Lower lobe of right lung (tissue), 2 donors: Measurements from ENCODE around the gene UBE2J2. TPM values are rescaled to one million over a fixed set of nuclear protein-coding genes. Genes with fewer than 3 reads are reported as not detected.

Experiments used
- ATAC-seq, 2 donors: fragments of 200-7000 bp; cut with Tn5 transposase; one replicate each; pipeline ENCODE4 v1.9.1; 2020 to 2022; ENCODE audit warnings: mild to moderate bottlenecking in 2 of 2, moderate library complexity in 2 of 2
- DNase-seq: peaks from one replicate; pipeline ENCODE4 v3.0.0-alpha.2; 2020
- H3K27ac ChIP-seq: fragments of 200-600 bp; one replicate; pipeline ENCODE4 v1.8.0; 2022
- H3K27me3 ChIP-seq: fragments of 200-600 bp; one replicate; pipeline ENCODE4 v1.8.0; 2022; ENCODE audit warnings: low read depth
- H3K36me3 ChIP-seq: fragments of 200-600 bp; one replicate; pipeline ENCODE4 v1.8.0; 2022; ENCODE audit warnings: mild to moderate bottlenecking
- H3K4me1 ChIP-seq: fragments of 200-600 bp; one replicate; pipeline ENCODE4 v1.8.0; 2022
- H3K4me3 ChIP-seq: fragments of 200-600 bp; one replicate; pipeline ENCODE4 v1.8.0; 2022; ENCODE audit warnings: mild to moderate bottlenecking
- H3K9me3 ChIP-seq: fragments of 200-600 bp; one replicate; pipeline ENCODE4 v1.8.0; 2022
- CTCF ChIP-seq: fragments of 200-600 bp; IDR thresholded peaks from one replicate; pipeline ENCODE4 v1.8.0; 2022; ENCODE audit warnings: antibody characterized with exemption, mild to moderate bottlenecking
- intact Hi-C: fragments of 100-400 bp; cut with DNase I; formaldehyde crosslinking; loops from one replicate; pipeline ENCODE4 v1.11.0; 2022
- total RNA-seq: library from RNA; stranded (reverse); fragmentation: NEBNext Ultra II Directional; extraction: Animal tissue kit (Norgen Biotek cat#: 25700); gene quantifications from one replicate; pipeline ENCODE4 v1.2.1, GENCODE V29; 2021
- donor health status: DM: no; HTN: yes; CAD: no; lungs with severe emphysema.

The UBE2J2 gene
- total RNA-seq, 1 donor from 2014 or later: 49.9 TPM

- H3K27ac ChIP-seq: no peak overlapping the region
Measured at GRCh38 chr1:1314678-1315335, 41.2 kb upstream of the UBE2J2 start.

GRCh38 chr1:1314237-1314586 is 40.6 kb upstream of the UBE2J2 start:
- no peak overlapping the region for H3K4me3 ChIP-seq
- no peaks in the 10 kb centered on the region for H3K27me3 ChIP-seq
- H3K9me3 ChIP-seq: no peaks in the 10 kb centered on the region
- no peak for TF ChIP-seq CTCF
- no peak for DNase-seq
- H3K4me1 ChIP-seq: peaks cover 22% of the 10 kb centered on the region
- ATAC-seq: no peak
- peaks cover 86% of the 10 kb centered on the region for H3K36me3 ChIP-seq
- intact Hi-C loops: no loop called here
- H3K27ac ChIP-seq: no peak overlapping the region

More at GRCh38 chr1:1314678-1315335, 41.2 kb upstream of the UBE2J2 start:
- intact Hi-C loops: no loop called here
- no peaks in the 10 kb centered on the region for H3K9me3 ChIP-seq
- no peak overlapping the region for H3K4me3 ChIP-seq
- H3K27me3 ChIP-seq: no peaks in the 10 kb centered on the region
- H3K36me3 ChIP-seq: peaks cover 88% of the 10 kb centered on the region
- ATAC-seq: no peak
- TF ChIP-seq CTCF: no peak
- DNase-seq: no peak
- H3K4me1 ChIP-seq: peaks cover 16% of the 10 kb centered on the region

GRCh38 chr1:1313500-1314236 is 40.0 kb upstream of the UBE2J2 start:
- no peaks in the 10 kb centered on the region for H3K9me3 ChIP-seq
- no peaks in the 10 kb centered on the region for H3K27me3 ChIP-seq
- peaks cover 80% of the 10 kb centered on the region for H3K36me3 ChIP-seq
- DNase-seq: no peak
- no peak for TF ChIP-seq CTCF
- peaks cover 21% of the 10 kb centered on the region for H3K4me1 ChIP-seq
- H3K4me3 ChIP-seq: no peak overlapping the region
- ATAC-seq: no peak
- H3K27ac ChIP-seq: no peak overlapping the region
- intact Hi-C loops: no loop called here

- peaks cover 75% of the 10 kb centered on the region for H3K36me3 ChIP-seq
- no peak overlapping the region for H3K4me3 ChIP-seq
- H3K27ac ChIP-seq: no peak overlapping the region
- peaks cover 12% of the 10 kb centered on the region for H3K4me1 ChIP-seq
- H3K9me3 ChIP-seq: no peaks in the 10 kb centered on the region
- TF ChIP-seq CTCF: no peak
- intact Hi-C loops: no loop called here
- no peak for ATAC-seq
- DNase-seq: no peak
- no peaks in the 10 kb centered on the region for H3K27me3 ChIP-seq
Measured at GRCh38 chr1:1312450-1313314, 39.0 kb upstream of the UBE2J2 start.
